Parathyroid adenoma (tissue), 2 donors: Measurements from ENCODE around the gene EXOC3L2.

ENCODE experiments used
- H2AFZ ChIP-seq: fragments of 300-600 bp; sonication (generic); one replicate; pipeline ENCODE4 v1.7.0; 2017; ENCODE audit warnings: antibody characterized with exemption, mild to moderate bottlenecking
- H3K27ac ChIP-seq: fragments of 300-600 bp; sonication (generic); one replicate; pipeline ENCODE4 v1.7.0; 2017
- H3K27me3 ChIP-seq: fragments of 300-600 bp; sonication (generic); one replicate; pipeline ENCODE4 v1.7.0; 2017; ENCODE audit warnings: low read length; ENCODE audit not compliant: control insufficient read depth, insufficient read depth
- H3K36me3 ChIP-seq: fragments of 300-600 bp; sonication (generic); one replicate; pipeline ENCODE4 v1.7.0; 2017; ENCODE audit warnings: low read length; ENCODE audit not compliant: control insufficient read depth, insufficient read depth
- H3K4me1 ChIP-seq: fragments of 300-600 bp; sonication (generic); one replicate; pipeline ENCODE4 v1.7.0; 2017; ENCODE audit warnings: control low read depth
- H3K4me2 ChIP-seq: fragments of 300-600 bp; sonication (generic); one replicate; pipeline ENCODE4 v1.7.0; 2017; ENCODE audit warnings: low read length
- H3K4me3 ChIP-seq: fragments of 300-600 bp; sonication (generic); one replicate; pipeline ENCODE4 v1.7.0; 2017; ENCODE audit warnings: low read depth, low read length
- H3K79me2 ChIP-seq: fragments of 300-600 bp; sonication (generic); one replicate; pipeline ENCODE4 v1.7.0; 2017; ENCODE audit warnings: control low read depth
- H3K9ac ChIP-seq: fragments of 300-600 bp; sonication (generic); one replicate; pipeline ENCODE4 v1.7.0; 2017; ENCODE audit warnings: mild to moderate bottlenecking
- H3K9me3 ChIP-seq: fragments of 300-600 bp; sonication (generic); one replicate; pipeline ENCODE4 v1.7.0; 2017; ENCODE audit warnings: low read length; ENCODE audit not compliant: control insufficient read depth
- CTCF ChIP-seq: fragments of 300-600 bp; sonication (generic); IDR thresholded peaks from one replicate; pipeline ENCODE4 v1.7.0; 2017; ENCODE audit warnings: antibody characterized with exemption, mild to moderate bottlenecking
- donor health status: primary hyperparathyroidism.

The EXOC3L2 gene

GRCh38 chr19:45263013-45263412, 17.8 kb upstream of the EXOC3L2 start:
- Histone ChIP-seq H3K4me1 (no peaks in the 10 kb centered on the region), H3K4me3 (no peak overlapping the region), H3K36me3 (no peaks in the 10 kb centered on the region), H3K79me2 (peaks cover 2% of the 10 kb centered on the region), H3K9me3 (no peaks in the 10 kb centered on the region), H3K27ac (no peak overlapping the region), H3K9ac (no peak overlapping the region), H2AFZ (no peak overlapping the region), H3K27me3 (no peaks in the 10 kb centered on the region), H3K4me2 (no peak overlapping the region)
- no peak for TF ChIP-seq CTCF

- Histone ChIP-seq H3K4me1 (no peaks in the 10 kb centered on the region), H3K27ac (no peak overlapping the region), H3K79me2 (peaks cover 2% of the 10 kb centered on the region), H3K4me2 (no peak overlapping the region), H3K27me3 (no peaks in the 10 kb centered on the region), H3K4me3 (no peak overlapping the region), H3K9ac (no peak overlapping the region), H3K36me3 (no peaks in the 10 kb centered on the region), H3K9me3 (no peaks in the 10 kb centered on the region), H2AFZ (no peak overlapping the region)
- no peak for TF ChIP-seq CTCF
Observed at GRCh38 chr19:45262570-45262969, 17.4 kb upstream of the EXOC3L2 start.

DNA sequence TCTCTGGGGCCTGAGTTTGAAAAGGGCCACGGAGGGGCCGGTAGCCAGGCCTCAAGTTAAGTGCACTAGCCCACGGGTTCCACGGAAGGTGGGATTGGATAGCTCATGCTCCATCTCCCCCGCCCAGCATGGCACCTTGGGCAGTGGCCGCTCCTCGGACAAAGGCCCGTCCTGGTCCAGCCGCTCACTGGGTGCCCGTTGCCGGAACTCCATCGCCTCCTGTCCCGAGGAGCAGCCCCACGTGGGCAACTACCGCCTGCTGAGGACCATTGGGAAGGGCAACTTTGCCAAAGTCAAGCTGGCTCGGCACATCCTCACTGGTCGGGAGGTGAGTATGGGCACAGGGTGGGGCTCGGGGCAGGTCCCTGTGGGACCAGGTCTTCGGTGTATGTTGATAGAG, 13.7 kb upstream of the EXOC3L2 start:
- no peak overlapping the region for H3K4me2 ChIP-seq
- no peaks in the 10 kb centered on the region for H3K36me3 ChIP-seq
- H3K9ac ChIP-seq = no peak overlapping the region
- H3K9me3 ChIP-seq = no peaks in the 10 kb centered on the region
- H3K79me2 ChIP-seq = peaks cover 24% of the 10 kb centered on the region
- no peaks in the 10 kb centered on the region for H3K27me3 ChIP-seq
- no peak overlapping the region for H3K27ac ChIP-seq
- H3K4me3 ChIP-seq = no peak overlapping the region
- peaks cover 7% of the 10 kb centered on the region for H3K4me1 ChIP-seq
- TF ChIP-seq CTCF = no peak
- H2AFZ ChIP-seq = no peak overlapping the region

- Histone ChIP-seq H3K4me2 (no peak overlapping the region), H3K79me2 (peaks cover 38% of the 10 kb centered on the region), H3K36me3 (no peaks in the 10 kb centered on the region), H3K27me3 (no peaks in the 10 kb centered on the region), H3K4me3 (no peak overlapping the region), H3K27ac (no peak overlapping the region), H2AFZ (no peak overlapping the region), H3K9ac (no peak overlapping the region), H3K4me1 (peaks cover 15% of the 10 kb centered on the region), H3K9me3 (no peaks in the 10 kb centered on the region)
- no peak for TF ChIP-seq CTCF
Observed at GRCh38 chr19:45256836-45257235, 11.6 kb upstream of the EXOC3L2 start.

DNA sequence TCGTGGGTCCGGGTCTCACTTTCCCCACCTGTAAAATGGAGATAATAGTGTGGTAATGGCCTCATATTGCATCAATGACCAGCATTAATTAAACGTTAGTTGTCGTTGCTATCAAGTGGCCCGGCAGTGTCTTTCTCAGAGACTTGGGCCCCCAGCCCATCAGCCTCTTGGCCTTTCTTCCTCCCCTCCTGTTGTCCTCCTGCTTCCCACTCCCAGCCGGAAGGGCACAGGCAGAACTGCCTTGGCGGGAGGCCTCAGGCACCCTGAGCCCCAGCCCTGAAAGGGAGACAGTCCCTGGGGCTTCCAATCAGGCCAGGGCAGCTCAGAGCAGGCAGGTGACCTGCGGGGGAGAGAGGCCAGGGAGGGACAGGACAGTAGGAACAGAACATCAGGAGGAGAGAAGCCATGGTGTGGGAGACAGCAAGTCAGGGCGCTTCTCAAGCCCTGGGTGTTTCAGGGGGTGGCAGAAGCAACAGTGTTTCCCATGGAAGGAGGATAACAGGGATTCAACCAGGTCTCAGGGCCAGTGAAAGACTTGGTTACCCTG, 10.5 kb upstream of the EXOC3L2 start:
- no peaks in the 10 kb centered on the region for H3K9me3 ChIP-seq
- H3K79me2 ChIP-seq = peaks cover 43% of the 10 kb centered on the region
- H3K4me3 ChIP-seq = no peak overlapping the region
- no peak overlapping the region for H3K4me2 ChIP-seq
- H2AFZ ChIP-seq = no peak overlapping the region
- H3K4me1 ChIP-seq = peaks cover 16% of the 10 kb centered on the region
- no peaks in the 10 kb centered on the region for H3K36me3 ChIP-seq
- no peak overlapping the region for H3K27ac ChIP-seq
- H3K27me3 ChIP-seq = no peaks in the 10 kb centered on the region
- H3K9ac ChIP-seq = no peak overlapping the region
- TF ChIP-seq CTCF = no peak
